ENCODE results near the gene KASH5.
A peak's percentile ranks its signal among the peaks of the same experiment; 100 is the strongest.

KASH5 gene

GRCh38 chr19:49422407-49423070 lies 34.5 kb downstream of the KASH5 start:
- H3K36me3 ChIP-seq (ENCODE audit: control insufficient read depth, insufficient read depth, low read length): no peaks in the 10 kb centered on the region
- H3K9me3 ChIP-seq (ENCODE audit: control insufficient read depth, low read length): no peaks in the 10 kb centered on the region
- TF ChIP-seq CTCF (IDR thresholded peaks at IDR 0.05): no peak
- H3K27ac ChIP-seq: no peak overlapping the region
- peaks cover 35% of the 10 kb centered on the region for H3K27me3 ChIP-seq (ENCODE audit: control insufficient read depth, insufficient read depth, low read length)
- H2AFZ ChIP-seq: no peak overlapping the region
- H3K9ac ChIP-seq: no peak overlapping the region
- H3K79me2 ChIP-seq: no peaks in the 10 kb centered on the region
- no peak overlapping the region for H3K4me3 ChIP-seq (ENCODE audit: low read depth, low read length)
- H3K4me2 ChIP-seq (ENCODE audit: low read length): peak overlapping the region; percentile 47
- no peaks in the 10 kb centered on the region for H3K4me1 ChIP-seq

- no peaks in the 10 kb centered on the region for H3K36me3 ChIP-seq (ENCODE audit: control insufficient read depth, insufficient read depth, low read length)
- no peaks in the 10 kb centered on the region for H3K9me3 ChIP-seq (ENCODE audit: control insufficient read depth, low read length)
- H3K27me3 ChIP-seq (ENCODE audit: control insufficient read depth, insufficient read depth, low read length): peaks cover 35% of the 10 kb centered on the region
- H3K27ac ChIP-seq: no peak within 1 kb of the TSS
- no peak for TF ChIP-seq CTCF (IDR thresholded peaks at IDR 0.05)
- no peak within 1 kb of the TSS for H3K4me3 ChIP-seq (ENCODE audit: low read depth, low read length)
- peak within 1 kb of the TSS; percentile 47 for H3K4me2 ChIP-seq (ENCODE audit: low read length)
- H3K79me2 ChIP-seq: no peaks in the 10 kb centered on the region
- H3K9ac ChIP-seq: no peak within 1 kb of the TSS
- no peaks in the 10 kb centered on the region for H3K4me1 ChIP-seq
- H2AFZ ChIP-seq: no peak within 1 kb of the TSS
These were observed 35.3 kb downstream of the KASH5 start, which contains the start of gene PTH2 for GRCh38 chr19:49423071-49423984. Gene PTH2 (minus strand): TSS chr19:49423441. CDS start chr19:49423339, 102 bp downstream.

- Histone ChIP-seq H3K27ac (no peak overlapping the region), H3K36me3 (ENCODE audit: control insufficient read depth, insufficient read depth, low read length) (no peaks in the 10 kb centered on the region), H3K79me2 (no peaks in the 10 kb centered on the region), H3K27me3 (ENCODE audit: control insufficient read depth, insufficient read depth, low read length) (peaks cover 35% of the 10 kb centered on the region), H3K4me2 (ENCODE audit: low read length) (no peak overlapping the region), H3K4me1 (no peaks in the 10 kb centered on the region), H3K4me3 (ENCODE audit: low read depth, low read length) (no peak overlapping the region), H3K9me3 (ENCODE audit: control insufficient read depth, low read length) (no peaks in the 10 kb centered on the region), H3K9ac (no peak overlapping the region), H2AFZ (no peak overlapping the region)
- TF ChIP-seq CTCF (IDR thresholded peaks at IDR 0.05): no peak
These were observed 35.9 kb downstream of the KASH5 start for GRCh38 chr19:49423985-49424303.

GRCh38 chr19:49425178-49425577 lies 37.1 kb downstream of the KASH5 start, which contains the start of gene GFY:
Gene GFY (plus strand): TSS chr19:49425388. CDS start chr19:49426431, 1,043 bp downstream.
- no peak within 1 kb of the TSS for H3K4me2 ChIP-seq (ENCODE audit: low read length)
- H3K27me3 ChIP-seq (ENCODE audit: control insufficient read depth, insufficient read depth, low read length): peaks cover 35% of the 10 kb centered on the region
- H3K36me3 ChIP-seq (ENCODE audit: control insufficient read depth, insufficient read depth, low read length): no peaks in the 10 kb centered on the region
- H3K4me1 ChIP-seq: no peaks in the 10 kb centered on the region
- no peak for TF ChIP-seq CTCF (IDR thresholded peaks at IDR 0.05)
- H3K27ac ChIP-seq: no peak within 1 kb of the TSS
- H3K79me2 ChIP-seq: no peaks in the 10 kb centered on the region
- no peak within 1 kb of the TSS for H2AFZ ChIP-seq
- H3K9ac ChIP-seq: no peak within 1 kb of the TSS
- no peak within 1 kb of the TSS for H3K4me3 ChIP-seq (ENCODE audit: low read depth, low read length)
- H3K9me3 ChIP-seq (ENCODE audit: control insufficient read depth, low read length): no peaks in the 10 kb centered on the region
